GM18868 (cell line): ENCODE measurements around the gene MAEA.

Experiments
- ATAC-seq: cut with Tn5 transposase; IDR thresholded peaks from one replicate; pipeline ENCODE4 v1.9.1; 2021; ENCODE audit warnings: mild to moderate bottlenecking, moderate library complexity; ENCODE audit not compliant: unreplicated experiment

The MAEA gene

GRCh38 chr4:1249731-1250526 is 39.8 kb upstream of the MAEA start:
- peak; percentile 16 for ATAC-seq

GRCh38 chr4:1250527-1250812 is 39.2 kb upstream of the MAEA start:
- ATAC-seq = no peak

GRCh38 chr4:1250921-1251772 is 38.5 kb upstream of the MAEA start:
- ATAC-seq = no peak

GRCh38 chr4:1251773-1252066 is 38.0 kb upstream of the MAEA start:
- no peak for ATAC-seq

GRCh38 chr4:1252928-1253492 is 36.7 kb upstream of the MAEA start:
- no peak for ATAC-seq

- ATAC-seq = no peak
Measured at GRCh38 chr4:1253831-1254230, 35.9 kb upstream of the MAEA start.

- ATAC-seq = no peak
Measured at GRCh38 chr4:1255151-1255550, 34.5 kb upstream of the MAEA start.

- no peak for ATAC-seq
Measured at GRCh38 chr4:1255699-1256098, 34.0 kb upstream of the MAEA start.

- no peak for ATAC-seq
Measured at GRCh38 chr4:1258457-1258856, 31.2 kb upstream of the MAEA start.

- ATAC-seq = no peak
Measured at GRCh38 chr4:1259966-1260365, 29.7 kb upstream of the MAEA start.

- no peak for ATAC-seq
Measured at GRCh38 chr4:1260418-1261106, 29.1 kb upstream of the MAEA start.

- ATAC-seq = no peak
Measured at GRCh38 chr4:1261107-1261928, 28.4 kb upstream of the MAEA start.

GRCh38 chr4:1264942-1265341 is 24.7 kb upstream of the MAEA start:
- ATAC-seq = no peak

- ATAC-seq = no peak
Measured at GRCh38 chr4:1265351-1265750, 24.3 kb upstream of the MAEA start.

- ATAC-seq = no peak
Measured at GRCh38 chr4:1266881-1267763, 22.6 kb upstream of the MAEA start.

GRCh38 chr4:1269209-1269608 is 20.5 kb upstream of the MAEA start:
- ATAC-seq = no peak

- ATAC-seq = no peak
Measured at GRCh38 chr4:1271686-1272085, 18.0 kb upstream of the MAEA start.

GRCh38 chr4:1274871-1275270 is 14.8 kb upstream of the MAEA start:
- no peak for ATAC-seq

- no peak for ATAC-seq
Measured at GRCh38 chr4:1276984-1277383, 12.7 kb upstream of the MAEA start.
